NCI-H510A treated with DMSO at 0.1 percent for 48 hours (cell line): ENCODE measurements around the gene MARF1.
"Not testable (repeated sequence)": the region's sequence is repeated elsewhere in the genome, so short reads cannot be mapped to it uniquely, and the experiment has no call there.

ENCODE experiments used
- DNase-seq: peaks from one replicate; lab custom pipeline; 2025; lab: John Stamatoyannopoulos, UW

Gene MARF1

DNA sequence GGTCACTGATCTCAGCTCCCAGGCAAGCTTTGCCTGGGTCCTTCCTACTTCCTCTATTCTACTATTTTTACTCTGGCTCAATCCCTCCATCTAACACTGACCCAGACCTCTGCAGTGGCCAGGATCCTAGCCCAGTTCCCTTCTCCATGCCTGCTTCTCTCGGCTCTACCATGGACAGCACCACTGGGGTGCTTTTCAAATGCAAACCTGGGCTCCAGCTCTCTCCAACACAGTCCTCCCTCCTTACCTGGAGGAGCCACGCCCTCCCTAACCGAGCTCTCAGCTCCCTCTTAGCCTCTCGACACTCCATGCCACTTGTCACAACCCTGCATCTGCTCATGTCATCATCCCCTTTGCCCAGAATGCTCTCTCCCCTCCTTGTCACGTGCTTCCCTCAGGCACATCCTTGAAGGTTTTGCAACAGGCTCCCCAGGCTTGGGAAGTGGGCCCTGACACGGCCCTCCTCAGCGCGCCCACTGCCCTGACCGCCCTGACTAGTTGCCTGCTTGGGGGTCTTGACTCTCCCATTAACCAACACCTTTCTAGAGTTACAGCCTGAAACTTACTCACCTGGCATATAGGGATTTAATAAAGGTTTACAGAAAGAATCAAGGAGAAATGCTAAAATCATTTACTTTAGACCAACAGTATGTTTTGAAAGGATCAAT is 41.6 kb downstream of the MARF1 start:
- DNase-seq = peak; percentile 95

DNA sequence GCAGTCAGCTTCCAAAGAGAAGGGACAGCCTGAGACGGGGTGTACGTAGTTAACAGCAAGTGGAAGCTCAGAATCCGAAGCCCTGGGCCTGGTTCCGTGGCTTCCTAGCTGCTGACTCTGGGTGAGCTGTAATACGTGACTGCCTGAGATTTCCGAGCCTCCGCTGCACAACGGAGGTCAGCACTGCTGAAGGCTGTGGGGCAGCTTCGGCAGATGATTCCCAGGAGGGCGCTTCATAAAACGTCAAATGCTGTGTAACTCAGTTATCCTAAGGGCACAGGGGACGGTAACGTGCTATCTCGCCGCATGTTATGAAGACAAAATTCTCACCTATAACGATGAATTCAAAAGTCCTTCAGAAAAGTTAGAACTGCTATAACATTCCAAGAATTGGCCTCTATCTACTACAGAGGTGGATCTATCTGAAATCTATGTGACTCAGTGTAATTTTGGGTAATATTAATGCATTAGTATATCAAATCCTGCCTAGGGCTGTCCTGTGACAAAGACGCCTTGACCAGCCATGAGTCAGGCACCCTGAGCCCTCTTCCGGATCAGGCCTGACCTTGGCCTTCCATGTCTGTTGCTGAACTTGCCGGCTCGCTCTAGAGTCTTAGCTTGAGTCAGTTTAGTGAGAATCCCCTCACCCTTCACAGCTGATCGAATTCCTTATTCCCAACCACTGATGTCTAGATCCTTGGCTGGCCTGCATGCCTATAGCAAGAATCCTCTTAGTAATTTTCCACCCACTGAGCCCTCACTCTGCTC is 43.5 kb downstream of the MARF1 start:
- no peak for DNase-seq

DNA sequence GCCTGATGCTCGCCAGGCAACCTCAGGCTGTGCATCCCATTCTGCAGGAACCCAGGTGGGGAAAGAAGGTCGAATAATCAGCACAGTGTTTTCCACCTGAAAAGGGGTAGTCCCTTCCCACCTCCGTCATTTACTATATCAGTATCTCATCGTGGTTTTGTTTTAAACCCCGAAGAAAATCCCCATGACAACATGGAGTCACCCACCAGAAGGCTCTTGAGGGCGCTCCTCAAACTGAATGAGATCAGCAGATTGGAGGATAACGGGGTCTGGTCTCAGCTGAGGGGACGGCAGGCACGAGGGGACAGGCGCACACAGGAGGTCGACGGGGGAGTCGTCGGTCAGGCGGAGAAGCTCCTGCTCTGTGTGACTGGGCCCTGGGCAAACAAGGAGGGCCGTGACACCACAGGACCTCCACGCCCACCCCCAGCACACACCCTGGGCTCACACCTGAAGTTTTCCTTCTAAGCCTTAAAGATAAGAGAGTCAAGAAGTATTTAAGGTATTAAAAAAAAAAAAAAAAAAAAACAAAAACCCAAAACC is 44.2 kb downstream of the MARF1 start:
- no peak for DNase-seq

DNA sequence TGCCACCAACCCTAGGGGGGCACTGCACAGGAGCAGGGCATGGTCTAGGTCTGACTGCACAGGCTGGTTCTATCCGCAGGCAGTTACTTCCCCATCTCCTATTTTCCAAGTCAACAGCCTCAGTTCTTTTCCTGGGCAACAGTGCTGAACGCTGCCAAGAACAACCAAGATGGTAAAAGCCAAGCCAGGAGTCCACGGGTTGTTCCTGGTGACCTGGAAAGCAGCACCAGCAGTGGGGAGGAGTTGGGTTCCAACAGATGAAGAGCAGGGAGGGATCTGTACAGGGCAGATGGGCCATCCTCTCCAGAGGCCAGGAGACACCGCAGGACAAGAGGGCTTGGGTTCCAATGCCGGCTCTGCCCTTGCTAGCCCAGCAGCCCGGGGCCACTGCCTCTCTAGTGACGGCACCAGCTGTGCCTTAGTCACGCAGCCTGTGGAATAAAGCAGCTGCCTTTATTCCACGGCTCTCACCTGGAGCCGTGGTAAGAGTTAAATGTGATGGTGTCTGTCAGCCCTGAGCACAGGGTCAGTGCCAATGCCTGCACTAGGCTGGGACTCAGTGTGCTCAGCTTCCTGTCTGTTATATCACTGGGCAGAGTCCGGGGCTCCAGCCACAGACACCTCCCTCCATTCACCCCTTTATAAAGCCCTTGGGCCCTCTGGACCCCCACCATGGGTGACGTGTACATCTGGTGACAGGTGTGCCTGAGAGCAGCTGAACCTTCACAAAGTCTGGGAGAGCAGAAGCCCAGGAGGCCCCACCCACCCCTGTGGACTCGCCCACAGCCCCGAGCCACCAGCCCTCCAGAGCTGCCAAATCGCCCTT is 44.9 kb downstream of the MARF1 start:
- no peak for DNase-seq

DNA sequence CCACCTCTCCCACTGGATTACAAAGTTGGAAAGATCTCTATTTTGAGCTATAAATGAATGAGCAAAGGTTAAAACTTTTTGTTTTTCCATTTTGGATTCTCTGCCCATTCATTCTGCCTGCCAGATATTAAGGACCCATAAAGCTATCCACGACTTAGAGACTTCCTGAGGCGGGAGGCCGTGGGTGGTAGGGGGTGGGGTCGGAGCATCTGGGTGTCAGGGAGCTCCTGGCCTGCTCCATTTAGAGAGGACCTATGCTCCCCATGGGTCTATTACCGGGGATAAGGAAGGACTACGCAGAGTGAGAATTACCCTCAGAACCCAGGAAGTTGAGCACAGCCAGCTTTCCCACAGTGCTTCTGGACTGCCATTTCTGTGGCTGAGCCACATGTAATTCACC is 45.8 kb downstream of the MARF1 start:
- DNase-seq = no peak

DNA sequence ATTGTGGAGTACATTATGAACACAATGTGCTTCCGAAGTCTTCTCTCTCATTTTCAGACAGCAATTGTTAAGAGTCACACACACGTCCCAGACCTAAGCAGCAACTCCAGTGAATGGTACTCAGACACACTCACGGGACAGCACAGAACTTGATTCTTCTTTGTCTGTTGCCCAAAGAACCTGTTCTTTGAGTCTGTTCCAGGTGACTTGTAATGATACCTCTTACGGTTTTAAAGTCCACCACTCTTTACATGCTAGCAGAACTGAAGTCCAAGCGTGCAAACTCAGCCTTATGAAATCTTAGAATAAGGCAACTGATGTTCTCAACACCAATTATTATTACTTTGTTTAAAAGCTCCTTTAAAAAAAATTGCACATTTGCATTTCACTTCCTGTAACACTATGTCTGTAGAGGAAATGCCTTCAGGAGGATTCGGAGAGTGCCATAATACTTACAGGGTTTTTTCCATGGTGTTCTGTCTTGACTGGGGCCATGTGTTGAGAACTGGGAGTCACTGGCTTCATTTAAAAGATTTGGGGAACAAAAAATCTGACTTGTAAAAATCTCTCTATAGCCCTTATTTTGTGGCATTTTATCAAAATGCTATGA is 48.1 kb downstream of the MARF1 start:
- DNase-seq = peak; percentile 70

DNA sequence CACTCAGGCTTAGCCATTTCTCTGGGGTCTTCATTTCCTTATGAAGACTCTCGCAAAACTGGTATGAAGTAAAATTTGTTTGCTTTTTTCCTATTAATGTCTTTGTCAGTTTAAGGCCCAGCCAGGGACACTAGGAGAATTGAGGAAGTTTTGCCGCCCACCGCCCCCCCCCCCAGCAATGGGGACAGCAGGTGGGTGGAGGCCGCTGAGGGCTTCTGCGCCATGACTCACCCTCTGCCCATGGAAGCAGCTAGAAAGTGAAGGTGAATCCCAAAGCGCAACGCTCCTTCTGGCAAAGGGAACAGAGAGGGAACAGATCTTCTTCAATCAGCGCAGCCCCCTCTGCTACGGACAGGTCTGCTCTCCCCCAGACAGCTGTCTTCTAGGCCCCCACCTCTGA is 49.7 kb downstream of the MARF1 start:
- no peak for DNase-seq

DNA sequence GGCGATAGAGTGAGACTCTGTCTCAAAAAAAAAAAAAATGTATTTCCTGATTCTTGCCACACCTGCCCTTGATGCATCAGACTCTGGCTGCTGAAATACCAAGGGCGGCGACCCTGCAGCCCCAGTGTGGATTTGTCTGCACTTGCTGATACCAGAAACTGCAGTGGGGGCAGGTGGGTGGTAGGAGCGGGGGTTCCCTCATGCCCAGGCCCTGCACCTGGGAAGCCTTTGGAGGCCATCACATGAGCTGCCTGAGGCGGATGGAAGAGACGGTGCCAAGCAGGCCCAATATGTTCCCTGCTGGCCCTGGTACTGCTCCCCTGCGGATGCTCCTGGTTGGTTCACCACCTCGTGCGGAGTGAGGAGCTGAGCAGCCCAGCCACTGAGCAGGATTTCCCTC is 50.6 kb downstream of the MARF1 start:
- DNase-seq = no peak

DNA sequence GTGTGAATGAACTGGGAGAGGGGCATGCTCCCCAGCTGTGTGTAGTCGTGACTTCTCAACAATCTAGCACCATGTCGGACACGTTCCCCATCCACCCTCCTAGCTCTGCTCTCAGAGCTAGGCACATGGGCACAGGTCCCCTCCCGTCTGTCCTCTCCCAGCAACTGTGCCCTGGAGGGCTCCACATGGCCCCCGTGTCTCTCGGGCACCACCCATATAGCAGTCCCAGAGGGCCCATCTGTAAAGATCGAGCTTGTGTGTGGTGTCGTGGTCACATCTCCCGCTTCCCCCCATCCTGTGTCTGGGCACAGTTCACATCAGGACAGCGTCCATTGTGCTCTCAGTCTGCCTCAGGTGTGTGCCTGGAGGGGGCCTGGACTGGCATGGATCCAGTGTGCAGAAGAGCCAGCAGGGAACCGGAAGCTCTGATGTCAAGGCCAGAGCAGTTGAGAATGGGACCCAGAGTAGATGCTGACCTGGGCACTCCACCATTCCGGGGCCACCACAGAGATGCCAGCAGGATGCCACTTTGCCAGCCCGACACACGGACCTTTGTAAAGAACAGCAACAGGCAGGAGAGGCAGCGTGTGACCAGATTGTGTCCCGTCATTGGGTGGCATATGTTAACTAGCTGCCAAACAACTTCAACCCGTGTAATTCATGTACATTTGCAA is 55.7 kb downstream of the MARF1 start:
- DNase-seq = no peak

DNA sequence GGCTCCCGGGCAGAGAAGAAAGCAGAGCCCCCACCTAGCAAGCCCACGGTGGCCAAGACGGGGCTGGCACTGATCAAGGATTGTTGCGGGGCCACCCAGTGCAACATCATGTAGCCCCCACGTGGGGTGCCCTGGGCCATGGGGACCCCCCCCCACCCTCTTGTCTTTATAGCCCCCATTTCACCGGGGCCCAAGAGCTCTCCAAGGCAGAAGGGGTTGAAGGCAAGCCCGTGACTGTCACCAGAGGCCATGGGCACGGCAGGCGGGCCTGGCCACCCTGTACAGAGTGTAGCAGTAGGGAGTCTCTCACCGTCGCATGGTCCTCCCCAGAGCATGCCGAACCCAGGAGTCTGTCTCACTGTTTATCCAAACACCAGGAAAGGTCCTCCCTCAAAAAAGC is 56.2 kb downstream of the MARF1 start:
- no peak for DNase-seq

DNA sequence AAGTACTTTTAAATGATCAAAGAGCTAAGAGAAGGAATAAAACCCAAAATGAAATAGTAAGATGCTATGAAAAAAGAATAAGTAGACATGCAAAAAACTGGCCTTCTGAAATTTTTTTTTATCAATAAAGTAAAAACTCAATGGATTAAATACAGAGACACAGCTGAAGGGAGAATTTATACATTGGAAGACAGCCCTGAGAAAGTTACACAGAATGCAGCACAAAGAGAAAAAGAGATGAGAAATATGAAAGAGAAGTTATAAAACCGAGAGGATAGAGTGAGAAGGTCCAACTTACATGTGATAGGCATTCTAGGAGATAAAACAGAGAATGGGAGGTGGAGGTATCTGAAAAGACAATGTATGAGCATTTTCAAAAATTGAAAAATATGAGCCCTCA is 57.0 kb downstream of the MARF1 start:
- DNase-seq = no peak

DNA sequence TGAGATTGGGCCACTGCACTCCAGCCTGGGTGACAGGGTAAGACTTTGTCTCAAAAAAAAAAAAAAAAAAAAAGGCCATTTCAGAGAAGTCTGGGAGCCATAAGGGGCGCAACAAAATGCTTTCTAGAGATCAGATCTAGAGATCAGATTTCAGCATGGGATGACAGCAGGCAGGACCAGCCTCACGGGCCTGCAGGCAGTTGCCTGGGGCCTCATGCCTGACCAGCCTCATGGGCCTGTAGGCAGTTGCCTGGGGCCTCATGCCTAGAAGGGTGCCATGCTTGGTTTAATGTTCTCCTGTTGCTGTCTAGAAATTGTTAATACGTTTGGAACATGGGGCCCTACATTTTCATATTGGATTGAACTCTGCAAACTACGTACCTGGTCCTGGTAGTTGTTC is 59.4 kb downstream of the MARF1 start:
- DNase-seq = no peak

DNA sequence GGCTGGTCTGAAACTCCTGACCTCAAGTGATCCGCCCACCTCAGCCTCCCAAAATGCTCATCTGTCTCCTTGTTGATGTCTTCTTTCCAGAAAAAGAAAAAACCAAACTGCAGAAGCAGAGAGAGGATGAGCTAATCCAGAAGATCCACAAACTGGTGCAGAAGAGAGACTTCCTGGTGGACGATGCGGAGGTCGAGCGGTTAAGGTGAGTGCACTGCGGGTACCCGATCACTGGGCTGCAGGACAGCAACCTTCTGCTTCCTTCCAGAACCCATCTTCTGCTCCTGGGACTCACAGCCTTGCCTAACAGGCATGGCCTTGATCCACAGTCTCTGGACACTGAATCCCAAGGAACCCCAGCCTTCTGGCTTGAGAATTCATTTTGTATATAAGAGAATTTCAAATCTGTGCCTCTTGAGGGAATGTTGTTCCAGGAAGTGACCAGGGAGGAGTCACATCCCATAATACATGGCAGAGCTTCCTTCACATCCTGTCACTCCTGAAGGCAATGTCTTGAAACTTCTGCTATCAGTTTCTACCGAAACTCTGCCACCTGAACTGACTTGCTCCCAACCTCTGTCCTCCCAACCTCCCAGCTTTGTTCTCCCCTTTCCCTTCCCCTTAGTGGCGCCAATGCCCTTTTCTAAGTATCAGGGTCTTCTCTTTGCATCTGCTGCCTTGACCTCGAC is 61.7 kb downstream of the MARF1 start:
- no peak for DNase-seq

DNA sequence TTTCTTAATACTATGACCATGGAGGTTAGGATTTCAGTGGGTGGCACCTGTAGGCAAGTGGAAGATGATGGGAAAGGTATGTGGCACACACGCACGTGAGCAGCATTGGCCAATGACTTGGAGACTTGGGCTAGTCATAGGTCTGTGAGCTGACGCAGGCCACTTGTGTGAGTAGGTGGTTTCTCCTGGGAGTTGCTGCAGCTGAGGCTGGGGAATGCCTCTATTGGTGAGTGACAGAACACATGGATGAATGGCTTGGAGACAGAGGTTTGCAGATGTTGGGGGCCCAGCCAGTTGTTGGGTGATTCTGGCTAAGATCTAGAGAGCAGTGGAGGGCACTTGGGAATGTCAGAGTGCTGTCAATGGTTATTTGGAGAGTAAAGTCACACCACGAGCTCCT is 64.1 kb downstream of the MARF1 start:
- DNase-seq = no peak

DNA sequence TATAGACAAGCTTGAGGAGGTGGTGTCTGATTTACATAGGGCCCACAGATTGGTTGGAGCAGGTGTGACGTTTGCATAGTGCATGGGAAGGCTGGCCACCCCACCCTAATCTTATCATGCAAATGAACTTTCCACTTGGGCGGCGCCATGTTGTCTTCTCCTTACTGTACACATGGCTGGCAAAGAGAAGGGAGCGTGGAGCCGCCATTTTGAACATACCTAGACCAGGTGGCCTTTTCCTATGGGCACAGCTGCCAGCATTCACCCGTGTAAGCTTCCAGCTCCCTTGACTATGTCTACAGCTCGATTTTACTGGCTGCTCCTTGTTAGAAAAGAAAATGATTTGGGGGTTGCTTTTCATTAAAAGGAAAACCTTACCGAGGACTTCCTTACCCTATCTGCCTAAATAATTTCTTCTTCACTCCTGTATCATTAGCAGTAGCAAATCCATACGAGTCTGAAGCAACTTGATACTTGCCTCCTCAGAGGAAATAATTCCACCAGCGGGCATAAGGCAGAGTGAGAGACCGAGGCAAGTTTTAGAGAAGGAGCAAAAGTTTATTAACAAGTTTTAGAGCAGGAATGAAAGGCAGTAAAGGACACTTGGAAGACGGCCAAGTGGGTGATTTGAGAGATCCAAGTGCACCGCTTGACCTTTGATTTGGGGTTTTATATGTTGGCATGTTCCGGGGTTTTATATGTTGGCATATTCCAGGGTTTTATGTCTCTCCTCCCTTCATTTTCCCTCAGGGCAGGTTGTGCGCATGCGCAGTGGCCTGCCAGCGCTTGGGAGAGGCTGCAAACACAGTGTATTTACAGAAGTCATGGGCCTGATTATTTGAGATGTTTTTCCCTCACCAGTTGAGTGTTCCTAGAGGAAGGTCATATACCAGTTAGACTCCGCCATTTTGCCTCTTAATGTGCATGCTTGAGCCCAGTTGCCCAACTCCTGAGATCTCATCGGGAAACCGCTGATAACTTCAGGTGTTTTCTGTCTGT is 65.7 kb downstream of the MARF1 start:
- DNase-seq = peak; percentile 78

DNA sequence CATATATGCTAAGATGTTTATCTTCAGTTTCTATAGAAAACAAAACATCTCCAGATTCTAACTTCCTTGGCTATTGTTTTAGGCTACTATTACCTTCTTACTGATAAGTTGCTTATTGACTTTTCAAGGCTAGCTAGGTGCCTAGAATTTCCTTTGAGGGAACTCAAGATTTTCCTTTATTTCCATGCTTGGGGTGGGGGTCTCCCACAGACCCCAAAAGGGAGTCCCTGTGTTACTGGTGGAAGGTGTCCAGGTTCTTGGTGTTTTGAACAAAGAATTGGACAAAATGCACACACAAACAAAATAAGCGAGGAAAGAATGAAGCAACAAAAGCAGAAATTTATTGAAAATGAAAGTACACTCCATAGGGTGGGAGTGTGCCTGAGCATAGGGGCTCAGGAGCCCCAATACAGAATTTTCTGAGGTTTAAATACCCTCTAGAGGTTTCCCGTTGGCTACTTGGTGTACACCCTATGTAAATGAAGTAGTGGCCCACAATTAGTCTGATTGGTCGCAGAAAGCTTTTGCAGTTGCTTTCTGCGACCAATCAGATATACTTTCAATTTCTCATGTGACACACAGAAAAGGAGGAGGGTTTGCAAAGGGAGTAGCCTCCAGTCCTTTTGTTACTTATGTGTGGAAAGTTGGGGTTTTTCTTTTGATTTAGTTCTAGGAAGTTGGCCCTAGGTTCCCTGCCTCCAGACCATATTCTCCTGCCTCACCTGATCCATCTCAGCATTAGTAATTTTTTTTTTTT is 67.5 kb downstream of the MARF1 start:
- DNase-seq = no peak

DNA sequence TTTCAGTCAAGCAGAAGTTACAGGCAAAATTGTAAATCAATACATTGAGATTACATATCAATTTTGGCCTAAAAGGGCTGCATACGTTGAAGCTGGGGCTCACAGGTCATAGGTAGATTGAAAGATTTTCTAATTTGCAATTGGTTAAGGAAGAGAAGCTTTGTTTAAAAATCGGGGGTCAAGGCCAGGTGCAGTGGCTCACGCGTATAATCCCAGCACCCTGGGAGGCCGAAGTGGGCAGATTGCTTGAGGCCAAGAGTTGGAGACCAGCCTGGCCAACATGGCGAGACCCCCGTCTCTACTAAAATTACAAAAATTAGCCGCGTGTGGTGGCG is 68.4 kb downstream of the MARF1 start:
- no peak for DNase-seq

DNA sequence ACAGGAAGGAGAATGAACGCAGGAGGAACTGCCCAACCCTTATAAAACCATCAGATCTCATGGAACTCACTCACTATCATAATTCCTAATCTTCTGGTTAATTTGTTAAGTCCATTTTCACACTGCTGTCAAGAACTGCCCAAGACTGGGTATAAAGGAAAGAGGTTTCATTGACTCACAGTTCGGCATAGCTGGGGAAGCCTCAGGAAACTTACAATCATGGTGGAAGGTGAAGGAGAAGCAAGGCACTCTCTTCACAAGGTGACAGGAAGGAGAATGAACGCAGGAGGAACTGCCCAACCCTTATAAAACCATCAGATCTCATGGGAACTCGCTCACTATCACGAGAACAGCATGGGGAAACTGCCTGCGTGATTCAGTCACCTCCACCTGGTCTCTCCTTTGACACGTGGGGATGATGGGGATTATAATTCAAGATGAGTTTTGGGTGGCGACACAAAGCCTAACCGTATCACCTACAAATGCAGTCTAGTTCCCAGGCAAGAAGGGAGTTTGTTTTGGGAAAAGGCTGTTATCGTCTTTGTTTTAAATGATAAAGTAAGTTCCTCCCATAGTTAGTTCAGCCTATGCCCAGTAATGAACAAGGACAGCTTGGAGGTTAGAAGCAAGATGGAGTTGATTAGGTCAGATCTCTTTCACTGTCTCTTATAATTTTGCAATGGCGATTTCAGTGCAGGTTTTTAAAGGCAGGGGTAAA is 68.9 kb downstream of the MARF1 start:
- DNase-seq = not testable (repeated sequence)
